Measurements from ENCODE around the gene GRM7.

The GRM7 gene

GRCh38 chr3:6867269-6867668 lies 6.4 kb downstream of the GRM7 start:
- TF ChIP-seq CTCF (IDR thresholded peaks at IDR 0.05; ENCODE audit: low read depth, low read length), result no peak
- H3K9me3 ChIP-seq, result no peaks in the 10 kb centered on the region
- H3K4me3 ChIP-seq (ENCODE audit: low read depth, low read length), result no peak overlapping the region
- no peaks in the 10 kb centered on the region; the same call in 1 of the 2 replicates for H3K27me3 ChIP-seq
- no peaks in the 10 kb centered on the region for H3K36me3 ChIP-seq
- DNase-seq, result no peak
- no peaks in the 10 kb centered on the region for H3K4me1 ChIP-seq

DNA sequence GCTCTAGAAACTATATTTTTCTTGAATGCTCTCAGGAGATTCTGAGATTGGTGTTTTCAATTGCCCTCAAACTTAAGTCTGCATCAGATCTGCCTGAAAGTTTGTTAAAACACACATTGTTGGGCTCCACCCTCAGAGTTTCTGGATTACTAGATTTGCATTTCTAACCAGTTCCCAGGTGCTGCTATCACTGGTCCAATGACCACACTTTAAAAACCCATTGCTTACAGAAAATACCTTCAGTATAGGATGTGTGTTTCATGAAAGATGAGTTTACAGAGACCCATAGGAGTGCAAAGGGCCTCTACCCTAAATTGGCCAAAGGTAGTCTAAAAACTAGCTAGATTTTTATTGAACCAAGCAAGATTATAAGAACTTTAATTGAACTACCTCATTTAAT lies 17.8 kb downstream of the GRM7 start:
- H3K4me3 ChIP-seq (ENCODE audit: low read depth, low read length), result no peak overlapping the region
- DNase-seq, result no peak
- H3K4me1 ChIP-seq, result no peaks in the 10 kb centered on the region
- H3K36me3 ChIP-seq, result no peaks in the 10 kb centered on the region
- no peaks in the 10 kb centered on the region for H3K9me3 ChIP-seq
- H3K27me3 ChIP-seq, result no peaks in the 10 kb centered on the region
- TF ChIP-seq CTCF (IDR thresholded peaks at IDR 0.05; ENCODE audit: low read depth, low read length), result no peak

- H3K36me3 ChIP-seq, result no peaks in the 10 kb centered on the region
- TF ChIP-seq CTCF (IDR thresholded peaks at IDR 0.05; ENCODE audit: low read depth, low read length), result no peak
- no peak overlapping the region for H3K4me3 ChIP-seq (ENCODE audit: low read depth, low read length)
These were observed 51.3 kb downstream of the GRM7 start for GRCh38 chr3:6912240-6912639.

DNA sequence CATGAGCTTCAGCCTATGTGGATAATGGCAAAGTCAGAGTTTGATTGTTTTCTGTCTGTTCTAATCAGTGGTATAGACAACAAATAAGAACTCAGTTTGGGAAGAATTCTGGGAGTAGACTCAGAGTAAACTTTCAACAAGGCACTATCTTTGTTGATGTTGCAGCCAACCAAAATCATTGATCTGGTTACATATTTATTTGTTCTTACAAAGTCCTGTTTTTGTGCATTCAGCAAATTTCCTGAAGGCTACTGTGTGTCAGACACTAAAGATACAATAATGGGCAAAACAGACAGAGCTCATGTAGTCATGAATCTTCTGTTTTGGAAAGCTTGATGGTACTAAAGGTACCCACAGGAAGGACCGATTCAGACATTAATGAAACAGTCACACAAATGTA lies 55.0 kb downstream of the GRM7 start:
- Histone ChIP-seq H3K36me3 (no peaks in the 10 kb centered on the region), H3K4me1 (no peaks in the 10 kb centered on the region), H3K9me3 (no peaks in the 10 kb centered on the region), H3K4me3 (ENCODE audit: low read depth, low read length) (no peak overlapping the region), H3K27me3 (no peaks in the 10 kb centered on the region)
- no peak for DNase-seq
- TF ChIP-seq CTCF (IDR thresholded peaks at IDR 0.05; ENCODE audit: low read depth, low read length), result no peak

More at GRCh38 chr3:6912240-6912639, 51.3 kb downstream of the GRM7 start:
- Histone ChIP-seq H3K9me3 (no peaks in the 10 kb centered on the region), H3K27me3 (no peaks in the 10 kb centered on the region), H3K4me1 (no peaks in the 10 kb centered on the region)
- DNase-seq, result no peak

DNA sequence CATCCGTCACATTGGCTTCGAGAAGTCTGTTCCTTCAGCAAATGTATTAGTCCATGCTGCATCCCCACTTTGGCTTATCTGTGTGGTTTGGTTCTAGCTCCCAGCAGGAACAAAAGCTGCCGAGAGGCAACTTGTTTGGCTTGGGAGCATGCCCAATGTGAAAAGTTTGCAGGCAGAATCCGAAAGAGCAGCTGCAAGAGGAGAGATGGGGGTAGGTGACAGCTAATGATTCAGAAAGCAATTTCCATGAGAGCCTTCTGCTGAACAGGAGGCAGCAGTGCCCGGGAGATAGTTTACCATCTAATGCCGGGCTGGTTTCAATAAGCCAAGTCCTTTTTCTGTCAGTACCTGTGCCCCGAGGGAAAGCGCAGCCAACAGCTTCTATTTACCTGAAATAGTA lies 60.2 kb downstream of the GRM7 start:
- DNase-seq, result no peak
- Histone ChIP-seq H3K4me3 (ENCODE audit: low read depth, low read length) (no peak overlapping the region), H3K27me3 (no peaks in the 10 kb centered on the region), H3K9me3 (no peaks in the 10 kb centered on the region), H3K4me1 (no peaks in the 10 kb centered on the region), H3K36me3 (no peaks in the 10 kb centered on the region)
- no peak for TF ChIP-seq CTCF (IDR thresholded peaks at IDR 0.05; ENCODE audit: low read depth, low read length)

DNA sequence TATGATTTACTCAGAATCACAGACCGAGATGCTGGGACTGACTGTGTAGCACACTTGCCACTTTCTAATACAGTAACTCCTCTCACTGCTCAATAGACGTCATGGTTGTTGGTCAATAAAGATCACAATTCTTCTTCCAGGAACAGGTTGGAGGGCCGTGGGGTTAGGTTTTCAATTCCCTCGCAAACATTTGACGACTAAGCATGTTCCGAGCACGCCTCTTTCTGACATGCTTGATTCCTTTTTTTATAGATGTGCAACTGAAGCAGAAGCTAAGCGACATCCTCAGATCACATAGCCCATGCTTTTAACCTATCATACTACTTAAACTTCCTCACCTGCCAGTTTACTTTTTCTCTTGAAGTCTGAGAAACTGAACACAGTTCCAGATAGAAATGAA lies 61.0 kb downstream of the GRM7 start:
- no peaks in the 10 kb centered on the region for H3K9me3 ChIP-seq
- DNase-seq, result no peak
- no peak for TF ChIP-seq CTCF (IDR thresholded peaks at IDR 0.05; ENCODE audit: low read depth, low read length)

More for the DNA sequence above, 61.0 kb downstream of the GRM7 start:
- no peak overlapping the region for H3K4me3 ChIP-seq (ENCODE audit: low read depth, low read length)
- no peaks in the 10 kb centered on the region for H3K27me3 ChIP-seq
- no peaks in the 10 kb centered on the region for H3K4me1 ChIP-seq
- H3K36me3 ChIP-seq, result no peaks in the 10 kb centered on the region
